C4-2B (cell line): ENCODE measurements around the gene RGS10.

Experiments
- ZFX ChIP-seq: fragments of 450-650 bp; IDR thresholded peaks from 2 replicates; pipeline ENCODE4 v1.6.1; 2017
- TF ChIP-seq, protein P1 (sequence below): fragments of 450-650 bp; conservative IDR thresholded peaks from 2 replicates; pipeline ENCODE4 v1.5.1; 2017; ENCODE audit warnings: mild to moderate bottlenecking

GRCh38 chr10:119466655-119467054 is 75.9 kb downstream of the RGS10 start:
- TF ChIP-seq, protein P1, sequence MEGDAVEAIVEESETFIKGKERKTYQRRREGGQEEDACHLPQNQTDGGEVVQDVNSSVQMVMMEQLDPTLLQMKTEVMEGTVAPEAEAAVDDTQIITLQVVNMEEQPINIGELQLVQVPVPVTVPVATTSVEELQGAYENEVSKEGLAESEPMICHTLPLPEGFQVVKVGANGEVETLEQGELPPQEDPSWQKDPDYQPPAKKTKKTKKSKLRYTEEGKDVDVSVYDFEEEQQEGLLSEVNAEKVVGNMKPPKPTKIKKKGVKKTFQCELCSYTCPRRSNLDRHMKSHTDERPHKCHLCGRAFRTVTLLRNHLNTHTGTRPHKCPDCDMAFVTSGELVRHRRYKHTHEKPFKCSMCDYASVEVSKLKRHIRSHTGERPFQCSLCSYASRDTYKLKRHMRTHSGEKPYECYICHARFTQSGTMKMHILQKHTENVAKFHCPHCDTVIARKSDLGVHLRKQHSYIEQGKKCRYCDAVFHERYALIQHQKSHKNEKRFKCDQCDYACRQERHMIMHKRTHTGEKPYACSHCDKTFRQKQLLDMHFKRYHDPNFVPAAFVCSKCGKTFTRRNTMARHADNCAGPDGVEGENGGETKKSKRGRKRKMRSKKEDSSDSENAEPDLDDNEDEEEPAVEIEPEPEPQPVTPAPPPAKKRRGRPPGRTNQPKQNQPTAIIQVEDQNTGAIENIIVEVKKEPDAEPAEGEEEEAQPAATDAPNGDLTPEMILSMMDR: no peak
- no peak for TF ChIP-seq ZFX
